Colonic mucosa (tissue), 4 donors: ENCODE results near the gene AK8. TPM values are rescaled to one million over a fixed set of nuclear protein-coding genes. Genes with fewer than 3 reads are reported as not detected.

ENCODE experiments used
- DNase-seq: peaks from one replicate; pipeline ENCODE4 v3.0.0-alpha.2; 2020
- H3K27ac ChIP-seq: fragments of 200-600 bp; one replicate; pipeline ENCODE4 v1.8.0; 2021
- H3K27me3 ChIP-seq: fragments of 200-600 bp; one replicate; pipeline ENCODE4 v1.8.0; 2021
- H3K36me3 ChIP-seq: fragments of 200-600 bp; one replicate; pipeline ENCODE4 v1.8.0; 2021
- H3K4me1 ChIP-seq: fragments of 200-600 bp; one replicate; pipeline ENCODE4 v1.8.0; 2021; ENCODE audit warnings: mild to moderate bottlenecking
- H3K4me3 ChIP-seq: fragments of 200-600 bp; one replicate; pipeline ENCODE4 v1.8.0; 2021
- H3K9ac ChIP-seq, 2 donors: one replicate each; pipeline ENCODE4 v1.7.0; 2013; ENCODE audit warnings: control low read depth in 2 of 2, low read depth in 2 of 2, low read length in 2 of 2
- H3K9me3 ChIP-seq: fragments of 200-600 bp; one replicate; pipeline ENCODE4 v1.8.0; 2021
- CTCF ChIP-seq: fragments of 200-600 bp; IDR thresholded peaks from one replicate; pipeline ENCODE4 v1.8.0; 2022; ENCODE audit warnings: antibody characterized with exemption, mild to moderate bottlenecking
- intact Hi-C: fragments of 100-400 bp; cut with DNase I; formaldehyde crosslinking; loops from one replicate; pipeline ENCODE4 v1.14.1; 2022
- total RNA-seq, 2 donors: library from RNA; stranded (reverse); fragmentation: NEBNext Ultra II Directional in 1 of 2; extraction: Animal tissue kit (Norgen Biotek cat#: 25700) in 1 of 2; gene quantifications; one replicate each; pipeline ENCODE4 v1.2.1, GENCODE V29; 2021
- donor health status: healthy.
- donor health status: DM: no; HTN: no; CAD: no.
- donor health status: DM: no; HTN: no; CAD: no.

Gene AK8
- total RNA-seq, 2 donors from 2014 or later: 0.16 to 0.59 TPM

GRCh38 chr9:132728497-132728896 is 149.6 kb downstream of the AK8 start:
- DNase-seq: no peak
- Histone ChIP-seq H3K4me3 (no peak overlapping the region), H3K27ac (no peak overlapping the region), H3K27me3 (no peaks in the 10 kb centered on the region), H3K9me3 (no peaks in the 10 kb centered on the region), H3K4me1 (no peaks in the 10 kb centered on the region), H3K36me3 (no peaks in the 10 kb centered on the region), H3K9ac (no peak overlapping the region)
- intact Hi-C loops: no loop called here
- TF ChIP-seq CTCF: no peak

GRCh38 chr9:132728071-132728470 is 150.0 kb downstream of the AK8 start:
- Histone ChIP-seq H3K4me1 (no peaks in the 10 kb centered on the region), H3K4me3 (no peak overlapping the region), H3K9me3 (no peaks in the 10 kb centered on the region), H3K27me3 (no peaks in the 10 kb centered on the region), H3K27ac (no peak overlapping the region), H3K36me3 (no peaks in the 10 kb centered on the region), H3K9ac (no peak overlapping the region)
- no peak for TF ChIP-seq CTCF
- intact Hi-C loops: no loop called here
- DNase-seq: no peak

GRCh38 chr9:132726576-132727130 is 151.4 kb downstream of the AK8 start:
- H3K9ac ChIP-seq: no peak overlapping the region
- no peak for DNase-seq
- no peaks in the 10 kb centered on the region for H3K27me3 ChIP-seq
- no peak overlapping the region for H3K4me3 ChIP-seq
- no peak for TF ChIP-seq CTCF
- H3K9me3 ChIP-seq: no peaks in the 10 kb centered on the region
- H3K36me3 ChIP-seq: no peaks in the 10 kb centered on the region
- no peak overlapping the region for H3K27ac ChIP-seq
- intact Hi-C loops: no loop called here
- no peaks in the 10 kb centered on the region for H3K4me1 ChIP-seq

GRCh38 chr9:132725306-132725705 is 152.8 kb downstream of the AK8 start:
- Histone ChIP-seq H3K9me3 (no peaks in the 10 kb centered on the region), H3K4me1 (no peaks in the 10 kb centered on the region), H3K27me3 (no peaks in the 10 kb centered on the region), H3K4me3 (no peak overlapping the region), H3K27ac (no peak overlapping the region), H3K9ac (no peak overlapping the region), H3K36me3 (no peaks in the 10 kb centered on the region)
- TF ChIP-seq CTCF: no peak
- no peak for DNase-seq
- intact Hi-C loops: no loop called here

GRCh38 chr9:132723809-132724208 is 154.3 kb downstream of the AK8 start:
- Histone ChIP-seq H3K9ac (no peak overlapping the region), H3K4me1 (no peaks in the 10 kb centered on the region), H3K27me3 (no peaks in the 10 kb centered on the region), H3K27ac (no peak overlapping the region), H3K4me3 (no peak overlapping the region), H3K9me3 (no peaks in the 10 kb centered on the region), H3K36me3 (no peaks in the 10 kb centered on the region)
- intact Hi-C loops: no loop called here
- TF ChIP-seq CTCF: no peak
- no peak for DNase-seq
